GM19438 (cell line): Measurements from ENCODE around the gene GTF2H1.
"Not testable (repeated sequence)": the region's sequence is repeated elsewhere in the genome, so short reads cannot be mapped to it uniquely, and the experiment has no call there.

ENCODE experiments used
- ATAC-seq: cut with Tn5 transposase; IDR thresholded peaks from one replicate; pipeline ENCODE4 v1.9.1; 2021; ENCODE audit warnings: low read depth; ENCODE audit not compliant: unreplicated experiment

The GTF2H1 gene

DNA sequence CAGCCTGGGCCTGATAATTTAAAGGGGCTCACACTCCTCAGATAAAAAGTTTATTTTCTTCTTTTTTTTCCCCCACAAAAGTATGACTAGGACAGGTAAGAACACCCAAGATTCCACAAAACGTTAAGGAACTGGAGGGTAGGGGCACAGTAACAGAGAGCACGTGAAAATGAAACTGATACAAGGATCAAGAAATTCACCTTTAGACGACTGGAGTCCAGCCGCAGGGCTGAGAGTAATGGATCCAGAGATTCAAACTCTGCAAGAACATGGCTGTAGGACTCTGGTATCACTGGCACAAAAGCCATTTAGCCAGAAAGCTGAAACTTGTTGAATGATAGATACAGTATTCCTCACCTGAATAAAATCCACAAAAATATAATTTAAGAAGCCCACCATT lies 4.8 kb upstream of the GTF2H1 start:
- no peak for ATAC-seq

DNA sequence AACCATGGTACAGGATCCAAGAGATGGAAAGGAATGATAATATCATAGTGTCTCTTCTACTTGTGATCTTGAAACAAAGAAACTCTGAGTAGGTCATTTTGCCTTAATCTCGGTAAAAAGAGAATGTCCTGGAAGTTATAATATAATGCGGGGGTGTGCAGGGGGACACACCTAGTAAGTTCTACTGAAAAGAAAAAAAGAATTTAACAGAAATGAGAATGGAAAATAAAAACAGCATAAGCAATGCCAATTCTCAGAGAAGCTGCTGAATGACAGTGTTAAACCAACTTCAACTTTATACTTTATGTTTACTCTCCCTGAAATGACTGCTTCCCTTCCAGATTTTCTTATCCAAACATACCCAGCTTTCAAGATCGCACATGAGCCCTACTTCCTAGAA lies 2.5 kb upstream of the GTF2H1 start:
- ATAC-seq = no peak

DNA sequence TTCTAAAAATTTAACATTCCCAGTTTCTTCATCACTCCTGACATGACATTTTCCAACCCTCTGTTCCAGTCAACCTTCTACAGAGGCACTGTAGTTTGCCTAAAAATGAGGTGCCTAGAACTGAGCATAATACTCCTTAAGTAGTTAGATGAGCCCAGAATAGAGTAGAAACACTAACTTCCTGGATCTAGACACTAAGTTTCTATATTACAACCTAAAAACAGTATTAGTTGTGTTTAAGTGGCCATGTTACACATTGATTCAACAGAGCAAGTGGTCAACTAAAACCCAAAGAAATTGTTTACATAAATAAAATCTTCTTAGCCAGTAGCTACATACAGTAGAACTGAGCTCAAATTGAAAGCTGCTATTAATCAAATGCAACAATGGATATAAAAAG lies 1.8 kb upstream of the GTF2H1 start:
- ATAC-seq = no peak

DNA sequence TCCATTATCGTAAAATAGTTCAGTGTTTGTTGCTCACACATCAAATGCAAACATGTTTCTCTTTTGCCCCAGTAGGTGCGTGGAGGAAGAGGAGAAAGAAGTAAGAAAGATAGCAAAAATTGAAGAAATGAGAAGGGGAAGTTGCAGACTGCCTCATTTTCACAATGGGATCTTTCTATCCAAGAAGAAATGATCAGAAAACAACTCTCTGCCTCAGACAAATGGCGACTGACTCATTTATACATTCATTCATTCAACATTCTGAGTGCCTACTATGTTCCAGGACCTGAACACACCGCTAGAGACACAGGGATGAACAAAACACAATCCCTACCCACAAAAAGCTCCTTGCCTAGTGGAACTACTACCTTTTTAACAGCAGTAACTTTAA lies 794 bp upstream of the GTF2H1 start:
- peak; percentile 4 for ATAC-seq

DNA sequence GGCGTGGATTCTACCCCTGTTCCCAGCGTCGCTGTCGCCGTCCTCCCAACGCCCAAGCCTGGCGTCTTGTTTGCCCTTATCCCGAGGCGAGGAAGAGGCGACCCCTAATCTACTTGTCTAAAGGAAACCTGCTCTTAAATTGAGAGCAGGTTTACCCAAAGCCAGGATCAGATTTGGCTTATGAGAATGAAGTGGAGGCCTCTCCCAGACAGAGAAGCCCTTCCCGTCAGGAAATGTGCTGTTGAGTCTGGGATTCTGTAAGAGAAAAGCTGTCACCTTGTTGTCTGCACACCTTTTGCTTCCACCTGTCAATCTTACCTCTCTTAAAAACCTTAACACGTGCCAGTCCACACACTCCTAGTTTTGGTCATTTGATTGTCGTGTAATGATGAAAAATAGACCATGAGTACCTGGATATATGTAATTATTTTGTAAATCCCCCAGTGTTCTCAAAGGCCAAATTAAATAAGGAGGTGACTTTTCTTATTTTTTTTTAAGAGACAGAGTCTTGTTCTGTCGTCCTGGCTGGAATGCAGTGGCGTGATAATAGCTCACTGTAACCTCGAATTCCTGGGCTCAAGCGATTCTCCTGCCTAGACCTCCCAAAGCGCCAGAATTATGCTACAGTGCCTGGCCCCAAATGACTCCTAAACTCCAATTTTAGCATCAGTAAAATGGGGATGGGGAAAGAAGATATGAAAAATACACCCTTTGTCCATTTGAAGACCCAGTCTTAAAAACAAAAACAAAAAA lies 627 bp downstream of the GTF2H1 start:
- no peak for ATAC-seq

DNA sequence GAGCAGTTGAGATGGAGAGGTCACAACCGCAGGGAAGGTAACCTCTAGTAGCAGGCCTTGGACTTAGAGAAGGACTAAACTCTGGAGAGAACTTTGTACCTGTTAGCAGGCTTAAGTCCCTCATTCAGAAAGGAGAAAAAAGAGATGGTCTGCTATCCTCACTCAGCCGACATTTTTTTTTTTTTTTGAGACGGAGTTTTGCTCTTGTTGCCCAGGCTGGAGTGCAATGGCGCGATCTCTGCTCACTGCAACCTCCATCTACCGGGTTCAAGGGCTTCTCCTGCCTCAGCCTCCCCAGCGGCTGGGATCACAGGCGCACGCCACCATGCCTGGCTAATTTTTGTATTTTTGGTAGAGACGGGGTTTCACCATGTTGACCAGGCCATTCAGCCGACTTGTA lies 1.5 kb downstream of the GTF2H1 start:
- not testable (repeated sequence) for ATAC-seq

DNA sequence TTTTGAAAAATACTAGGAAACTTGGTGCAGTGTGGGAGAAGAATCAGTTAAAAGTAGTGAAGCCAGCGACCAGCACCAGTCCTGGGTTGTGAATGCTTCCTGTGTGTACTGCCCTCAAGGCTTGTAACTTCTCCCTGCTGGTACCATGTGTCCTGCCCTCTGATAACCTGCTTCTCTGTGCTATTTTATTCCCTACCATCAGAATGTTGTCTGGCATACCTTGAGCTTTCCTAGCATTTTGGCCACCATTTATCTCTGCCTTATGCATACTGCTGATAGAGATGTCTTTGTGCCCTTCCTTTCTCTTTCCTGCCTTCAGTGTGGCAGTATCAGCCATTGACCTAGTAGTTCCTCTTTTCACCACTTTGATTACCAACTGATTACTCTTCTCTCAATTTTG lies 2.0 kb downstream of the GTF2H1 start:
- no peak for ATAC-seq

DNA sequence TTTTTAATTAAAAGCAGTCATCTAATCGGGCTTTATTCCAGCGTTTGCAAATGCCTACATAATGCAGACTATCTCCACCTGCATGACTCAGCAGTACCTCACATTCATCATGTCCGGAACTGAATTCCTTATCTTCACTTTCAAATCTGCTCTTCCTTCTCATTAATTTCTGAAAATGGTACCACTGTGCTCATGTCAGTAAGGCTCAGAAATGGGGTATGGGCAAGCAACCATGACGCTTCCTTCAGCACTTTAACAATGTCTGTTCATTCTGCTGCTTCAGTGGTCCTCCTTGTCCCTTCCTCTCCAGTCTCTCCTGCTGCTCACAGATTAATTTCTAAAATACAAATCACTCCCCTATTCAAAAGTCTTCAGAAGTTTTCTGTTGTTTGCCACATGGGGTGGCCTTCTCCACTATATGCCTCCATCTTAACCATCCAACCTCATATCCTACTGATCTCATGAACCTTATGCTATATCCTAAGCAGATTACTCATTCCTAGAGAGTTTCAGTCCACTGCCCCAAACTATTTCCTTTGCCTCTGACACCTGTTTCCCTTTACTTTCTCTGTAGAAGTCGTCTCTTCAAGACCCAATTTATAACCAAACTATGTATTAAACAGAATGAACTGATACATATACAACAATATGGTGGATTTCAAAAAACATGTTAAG lies 7.0 kb downstream of the GTF2H1 start:
- ATAC-seq = peak; percentile 79

DNA sequence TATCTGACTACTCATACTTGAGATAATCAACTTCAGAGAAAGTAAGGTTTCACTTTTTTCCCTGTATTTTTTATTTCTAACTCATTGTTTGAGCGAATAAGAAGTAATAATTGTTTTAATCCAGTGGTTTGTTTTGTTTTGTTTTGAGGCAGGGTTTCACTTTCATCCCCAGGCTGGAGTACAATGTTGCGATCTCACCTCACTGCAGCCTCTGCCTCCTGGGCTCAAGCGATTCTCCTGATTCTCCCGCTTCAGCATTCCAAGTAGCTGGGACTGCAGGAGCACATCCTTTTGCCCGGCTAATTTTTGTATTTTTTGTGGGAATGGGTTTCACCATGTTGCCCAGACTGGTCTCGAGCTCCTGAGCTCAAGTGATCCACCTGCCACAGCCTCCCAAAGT lies 8.6 kb downstream of the GTF2H1 start:
- no peak for ATAC-seq

DNA sequence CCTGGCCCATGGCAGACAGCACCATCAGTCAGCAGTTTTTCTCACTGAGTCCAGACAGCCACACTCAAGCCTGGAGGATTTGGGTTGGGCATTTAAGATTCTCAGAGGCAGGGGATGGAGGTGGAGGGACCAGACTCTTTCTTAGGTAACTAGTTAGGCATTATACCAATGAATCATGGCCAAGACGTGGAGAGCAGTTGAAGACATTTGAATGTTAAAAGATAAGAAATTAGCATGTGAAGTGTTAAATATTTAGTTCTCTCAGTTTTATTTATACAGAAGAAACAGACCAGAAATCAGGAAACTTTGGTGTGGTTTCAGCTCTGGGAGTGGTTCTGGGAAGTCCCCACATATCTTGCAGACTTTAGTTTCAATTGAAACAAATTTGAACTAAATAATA lies 9.9 kb downstream of the GTF2H1 start:
- no peak for ATAC-seq

DNA sequence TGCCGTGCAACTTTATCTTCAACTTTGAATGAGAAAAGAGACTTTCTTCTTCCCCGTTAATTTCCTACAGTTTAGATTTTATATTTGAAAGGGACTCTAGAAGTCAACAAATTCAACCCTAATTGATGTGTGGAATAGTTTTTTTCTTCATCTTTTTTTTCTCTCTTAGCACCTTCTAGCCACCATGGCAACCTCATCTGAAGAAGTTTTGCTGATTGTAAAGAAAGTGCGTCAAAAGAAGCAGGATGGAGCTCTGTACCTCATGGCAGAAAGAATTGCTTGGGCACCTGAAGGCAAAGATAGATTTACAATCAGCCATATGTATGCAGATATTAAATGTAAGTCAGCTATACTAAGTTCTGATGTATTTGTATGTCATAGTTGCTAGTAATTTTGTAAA lies 10.5 kb downstream of the GTF2H1 start:
- no peak for ATAC-seq

DNA sequence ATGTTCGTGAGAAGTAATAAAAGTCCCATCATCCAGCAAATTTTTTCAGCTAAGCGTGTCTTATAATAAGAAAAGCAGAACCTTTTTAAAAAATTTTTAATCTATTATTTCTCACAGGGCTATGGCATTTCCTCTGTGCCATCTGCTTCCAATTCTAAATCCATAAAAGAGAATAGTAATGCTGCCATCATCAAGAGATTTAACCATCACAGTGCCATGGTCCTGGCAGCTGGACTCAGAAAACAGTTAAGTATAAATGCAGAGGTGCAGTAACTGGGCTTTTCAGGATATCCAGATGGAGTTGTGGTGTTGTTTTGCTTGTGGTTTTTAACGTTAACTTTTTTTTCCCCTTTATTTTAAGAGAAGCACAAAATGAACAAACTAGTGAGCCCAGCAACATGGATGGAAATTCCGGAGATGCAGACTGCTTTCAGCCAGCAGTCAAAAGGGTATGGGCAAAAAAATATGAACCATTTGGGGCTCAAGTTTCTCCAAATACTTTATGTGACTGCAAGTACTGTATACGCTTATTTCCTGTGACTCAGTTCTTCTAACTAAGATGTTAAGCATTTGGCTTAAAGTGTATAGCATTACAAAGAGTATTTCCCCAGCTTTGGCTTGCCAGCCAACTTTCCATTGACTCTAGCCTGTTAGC lies 25.2 kb downstream of the GTF2H1 start:
- ATAC-seq = no peak

DNA sequence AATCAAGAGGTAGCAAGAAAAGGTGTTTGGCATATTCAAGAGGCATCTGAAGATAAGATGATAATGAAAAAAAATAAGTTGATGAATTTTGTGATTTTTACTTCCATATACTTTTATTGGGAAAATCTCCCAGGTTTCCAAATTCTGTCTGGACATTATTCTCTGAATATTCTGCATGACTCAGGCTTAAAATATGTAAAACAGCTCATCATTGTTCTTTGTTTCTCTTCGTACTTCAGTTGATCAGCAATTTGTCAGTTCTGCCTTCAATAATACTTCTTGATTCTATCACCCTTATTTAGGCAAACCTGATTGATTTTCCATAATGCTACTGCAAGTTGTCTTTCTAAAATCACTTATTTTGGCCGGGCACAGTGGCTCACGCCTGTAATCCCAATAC lies 30.2 kb downstream of the GTF2H1 start:
- no peak for ATAC-seq

DNA sequence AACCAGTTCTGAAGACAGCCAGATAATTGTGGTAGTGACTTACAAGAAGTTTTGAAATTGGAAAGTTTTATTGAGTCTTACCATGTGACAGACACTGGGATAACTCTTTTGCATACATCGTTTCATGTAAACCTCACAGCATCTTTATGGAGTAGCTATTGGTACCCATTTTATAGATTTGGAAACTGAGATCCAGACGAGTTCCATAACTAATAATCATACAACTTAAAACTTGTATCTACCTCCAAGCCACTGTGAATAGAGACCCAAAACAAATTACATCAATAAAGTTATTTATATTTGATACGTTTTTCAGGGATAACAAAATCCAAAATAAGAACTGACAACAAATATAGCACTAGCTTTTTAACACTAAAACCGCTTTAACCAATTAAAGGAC lies 36.3 kb downstream of the GTF2H1 start:
- no peak for ATAC-seq

DNA sequence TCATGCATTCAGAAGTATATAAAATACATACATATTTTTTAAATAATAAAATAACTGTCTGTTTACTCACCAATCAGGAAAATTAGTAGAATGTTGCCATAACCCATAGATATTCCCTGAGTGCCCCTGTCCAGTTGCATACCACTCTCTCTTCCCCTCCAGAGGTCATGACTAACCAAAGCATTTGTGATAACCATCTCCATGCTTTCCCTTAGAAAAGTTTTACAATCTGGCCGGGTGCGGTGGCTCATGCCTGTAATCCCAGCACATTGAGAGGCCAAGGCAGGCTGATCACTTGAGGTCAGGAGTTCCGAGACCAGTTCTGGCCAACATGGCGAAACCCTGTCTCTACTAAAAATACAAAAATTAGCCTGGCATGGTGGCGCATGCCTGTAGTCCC lies 38.8 kb downstream of the GTF2H1 start:
- ATAC-seq = no peak

DNA sequence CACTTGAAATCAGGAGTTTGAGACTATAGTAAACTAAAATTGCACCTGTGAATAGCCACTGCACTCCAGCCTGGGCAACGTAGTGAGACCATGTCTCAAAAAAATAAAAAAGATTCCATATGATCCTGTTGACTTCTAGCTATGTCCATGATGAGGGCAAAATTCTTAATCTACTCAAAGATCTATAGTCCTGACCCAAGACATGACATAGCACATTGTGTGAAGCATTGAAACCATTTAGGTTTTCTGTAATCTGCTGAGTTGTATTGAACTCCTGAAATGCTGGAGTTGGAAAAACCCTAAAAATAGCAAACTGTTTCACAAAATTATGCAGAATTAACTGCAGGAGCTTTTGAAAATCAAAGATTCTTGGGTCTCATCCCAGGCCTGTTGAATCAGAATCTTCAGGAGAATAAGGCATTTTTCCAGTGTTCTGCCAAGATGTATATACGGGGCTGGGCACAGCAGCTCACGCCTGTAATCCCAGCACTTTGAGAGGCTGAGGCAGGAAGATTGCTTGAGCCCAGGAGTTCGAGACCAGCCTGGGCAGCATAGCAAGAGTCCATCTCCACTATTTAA lies 42.2 kb downstream of the GTF2H1 start:
- no peak for ATAC-seq

DNA sequence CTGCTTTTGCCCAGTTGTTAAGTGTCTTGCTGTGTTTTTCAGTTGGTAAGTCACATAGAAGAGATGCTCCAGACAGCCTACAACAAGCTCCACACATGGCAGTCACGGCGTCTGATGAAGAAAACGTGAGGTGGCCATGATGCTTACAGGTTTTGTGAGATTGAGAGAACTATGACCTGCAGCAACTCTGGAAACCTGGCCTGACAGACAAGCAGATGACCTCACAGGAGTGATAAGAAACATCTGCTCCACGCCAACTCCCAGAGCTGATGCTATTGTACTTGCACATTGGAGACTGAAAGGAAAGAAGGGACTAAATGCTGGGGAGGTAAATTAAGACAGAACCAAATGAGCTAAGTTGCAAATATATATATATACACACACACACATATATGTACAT lies 43.4 kb downstream of the GTF2H1 start:
- no peak for ATAC-seq

DNA sequence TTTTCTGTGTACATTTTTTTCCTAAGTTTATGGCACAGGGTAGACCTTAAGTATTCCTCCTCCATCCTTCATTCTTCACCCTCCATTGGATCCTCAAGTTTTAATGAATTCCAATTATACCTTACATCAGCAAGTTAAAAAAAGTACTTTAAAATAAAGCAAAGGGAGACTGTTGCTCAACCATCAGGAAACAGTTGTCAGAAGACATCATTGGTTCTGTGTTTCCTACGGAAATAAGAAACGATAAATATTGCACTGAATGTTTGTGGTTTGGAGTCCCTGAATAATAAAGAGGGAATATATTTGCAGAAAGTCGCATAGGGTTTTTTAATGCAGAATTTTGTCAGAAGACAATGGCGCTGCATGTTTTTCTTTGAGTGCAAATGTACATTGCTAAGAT lies 43.9 kb downstream of the GTF2H1 start:
- no peak for ATAC-seq

DNA sequence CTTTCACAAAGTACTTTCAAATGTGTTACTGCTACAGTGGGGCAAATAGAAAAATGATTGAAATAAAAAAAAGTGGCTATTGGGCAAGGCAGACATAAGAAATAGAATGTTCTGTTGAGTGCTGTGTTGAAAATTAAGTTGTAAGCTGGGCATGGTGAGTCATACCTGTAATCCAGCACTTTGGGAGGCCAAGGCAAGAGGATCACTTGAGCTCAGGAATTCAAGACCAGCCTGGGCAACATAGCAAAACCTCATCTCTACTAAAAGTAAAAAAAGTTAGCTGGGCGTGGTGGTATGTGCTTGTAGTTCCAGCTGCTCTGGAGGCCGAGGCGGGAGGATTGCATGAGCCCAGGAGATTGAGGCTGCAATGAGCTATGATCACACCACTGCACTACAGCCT lies 45.1 kb downstream of the GTF2H1 start:
- ATAC-seq = no peak

DNA sequence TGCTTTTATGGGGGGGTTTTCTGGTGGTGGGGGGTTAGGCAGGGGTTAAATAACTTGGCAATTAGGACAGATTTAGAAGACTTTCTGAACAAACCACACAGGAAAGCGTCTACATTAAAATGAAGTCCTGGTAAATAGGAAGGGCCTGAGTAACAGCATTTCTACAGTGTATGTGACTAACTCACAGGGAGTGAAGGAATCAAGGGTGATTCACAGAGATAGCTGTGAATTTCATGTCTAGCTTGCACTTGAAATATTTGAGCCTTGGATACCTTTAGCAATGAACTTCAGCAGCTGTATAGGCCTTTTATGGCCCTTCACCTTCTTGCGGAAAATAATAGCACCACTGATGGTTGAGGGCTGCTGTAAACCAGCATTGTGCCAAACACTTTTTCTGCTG lies 45.9 kb downstream of the GTF2H1 start:
- no peak for ATAC-seq

DNA sequence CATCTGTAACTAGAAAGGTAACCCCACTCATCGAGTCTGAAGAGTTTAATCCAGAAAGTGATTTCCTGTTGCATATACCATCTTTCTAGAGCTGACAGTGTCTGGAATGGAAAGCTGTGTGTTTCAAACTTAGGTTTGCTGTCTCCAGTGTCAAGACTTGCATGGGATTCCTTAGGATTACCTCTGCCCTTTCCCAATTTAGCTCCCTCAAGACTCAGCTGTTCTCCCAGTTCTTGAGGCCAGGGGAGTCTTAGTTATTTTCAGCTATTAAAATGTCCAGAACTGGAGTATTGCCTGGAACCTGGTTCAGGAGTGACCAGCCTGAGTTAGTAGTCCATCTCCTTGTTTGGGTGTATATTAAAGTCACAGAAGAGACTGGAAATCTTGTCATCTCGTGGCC lies 47.0 kb downstream of the GTF2H1 start:
- ATAC-seq = no peak

DNA sequence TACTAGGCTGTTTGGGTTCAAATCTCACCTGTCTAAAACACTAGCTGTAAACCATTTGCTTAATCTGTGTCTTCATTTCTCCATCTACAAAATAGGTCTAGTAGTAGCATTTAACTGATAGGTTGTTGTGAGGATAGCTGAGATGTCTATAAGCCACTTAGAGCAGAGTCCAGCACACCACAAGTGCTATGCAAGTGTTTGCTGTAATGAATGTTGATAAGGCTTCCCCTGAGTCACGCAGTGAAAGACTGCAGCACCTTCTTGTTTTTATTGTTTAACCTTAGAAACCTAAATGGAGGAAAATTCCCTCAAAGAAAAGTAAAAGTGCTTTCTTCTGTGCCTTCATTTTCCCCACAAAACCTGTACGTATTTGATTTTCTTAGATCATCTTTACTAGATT lies 48.9 kb downstream of the GTF2H1 start:
- ATAC-seq = no peak
